NOMO-1 treated with dmso at 0.1 percent for 144 hours (cell line): ENCODE measurements around the gene MYL11.
"Not testable (repeated sequence)": the region's sequence is repeated elsewhere in the genome, so short reads cannot be mapped to it uniquely, and the experiment has no call there.

Experiments
- DNase-seq: peaks from one replicate; lab custom pipeline; 2025; ENCODE audit not compliant: unreplicated experiment; lab: John Stamatoyannopoulos, UW

MYL11 gene

GRCh38 chr16:30395155-30395991 is 20.8 kb downstream of the MYL11 start, which contains the start of gene ZNF48:
Gene ZNF48 (plus strand): TSS chr16:30395420. CDS start chr16:30395795, 375 bp downstream.
- peak; percentile 84 for DNase-seq

- DNase-seq: no peak
Measured at GRCh38 chr16:30395992-30396585, 21.5 kb downstream of the MYL11 start.

- DNase-seq: not testable (repeated sequence)
Measured at GRCh38 chr16:30396627-30397026, 22.0 kb downstream of the MYL11 start.

GRCh38 chr16:30397056-30397455 is 22.5 kb downstream of the MYL11 start:
- no peak for DNase-seq

- DNase-seq: no peak
Measured at GRCh38 chr16:30397776-30398660, 23.4 kb downstream of the MYL11 start.

GRCh38 chr16:30398661-30399434 is 24.2 kb downstream of the MYL11 start:
- no peak for DNase-seq

- no peak for DNase-seq
Measured at GRCh38 chr16:30399435-30400186, 25.0 kb downstream of the MYL11 start.

- no peak for DNase-seq
Measured at GRCh38 chr16:30401768-30402425, 27.3 kb downstream of the MYL11 start.

- DNase-seq: no peak
Measured at GRCh38 chr16:30406795-30407101, 32.1 kb downstream of the MYL11 start.

GRCh38 chr16:30407102-30407803 is 32.7 kb downstream of the MYL11 start, which contains the start of gene ZNF771:
Gene ZNF771 (plus strand): TSS chr16:30407606. CDS start chr16:30408054, 448 bp downstream.
- DNase-seq: peak; percentile 76

GRCh38 chr16:30407804-30408534 is 33.4 kb downstream of the MYL11 start:
- DNase-seq: no peak

- DNase-seq: peak; percentile 73
Measured at GRCh38 chr16:30409125-30410060, 34.8 kb downstream of the MYL11 start.

- no peak for DNase-seq
Measured at GRCh38 chr16:30413112-30413806, 38.7 kb downstream of the MYL11 start.

GRCh38 chr16:30414159-30414558 is 39.6 kb downstream of the MYL11 start:
- DNase-seq: no peak

- no peak for DNase-seq
Measured at GRCh38 chr16:30416047-30416603, 41.5 kb downstream of the MYL11 start.
